Gastrocnemius medialis (tissue), 4 donors: ENCODE measurements around the gene RNF31. TPM values are rescaled to one million over a fixed set of nuclear protein-coding genes. Genes with fewer than 3 reads are reported as not detected.

Experiments used
- ATAC-seq, 2 donors: fragments of 150-250 bp; one replicate each; pipeline ENCODE4 v1.9.1; 2016
- DNase-seq, 2 donors: peaks; one replicate each; pipeline ENCODE4 v3.0.0-alpha.2; 2019
- H3K27ac ChIP-seq, 4 donors: fragments of 200-600 bp; sonication (generic); 1 replicate in 1 of 4; 2 replicates in 3 of 4; pipeline ENCODE4 v1.5.1; 2016 to 2018; ENCODE audit warnings: mild to moderate bottlenecking in 2 of 4, moderate library complexity in 1 of 4
- H3K27me3 ChIP-seq, 3 donors: fragments of 200-600 bp; sonication (generic) in 2 of 3; 1 replicate in 1 of 3; 2 replicates in 2 of 3; pipeline versions ENCODE4 v1.5.1 to v1.6.0; 2016 to 2019; ENCODE audit warnings: mild to moderate bottlenecking in 1 of 3, moderate library complexity in 1 of 3
- H3K36me3 ChIP-seq, 2 donors: fragments of 200-600 bp; sonication (generic) in 1 of 2; one replicate each; pipeline ENCODE4 v1.5.1; 2017 to 2018
- H3K4me1 ChIP-seq, 2 donors: fragments of 200-600 bp; sonication (generic) in 1 of 2; one replicate each; pipeline ENCODE4 v1.5.1; 2016 to 2017; ENCODE audit warnings: mild to moderate bottlenecking in 2 of 2
- H3K4me3 ChIP-seq, 4 donors: fragments of 200-600 bp; sonication (generic) in 3 of 4; 1 replicate in 1 of 4; 2 replicates in 3 of 4; pipeline ENCODE4 v1.5.1; 2016 to 2019; ENCODE audit warnings: mild to moderate bottlenecking in 2 of 4
- H3K9me3 ChIP-seq, 3 donors: fragments of 200-600 bp; sonication (generic) in 2 of 3; 1 replicate in 1 of 3; 2 replicates in 2 of 3; pipeline ENCODE4 v1.5.1; 2016 to 2019
- POLR2A ChIP-seq, 2 donors: fragments of 450-650 bp; IDR thresholded peaks; one replicate each; pipeline ENCODE4 v1.6.1; 2017; ENCODE audit warnings: antibody characterized with exemption in 2 of 2, mild to moderate bottlenecking in 2 of 2, moderate library complexity in 2 of 2
- in situ Hi-C, 4 donors: fragments of 200-750 bp; cut with MboI; loops; one replicate each; pipeline versions ENCODE4 v1.15.0 to v1.8.0; 2017; ENCODE audit warnings: low sequenced_read_pairs in 4 of 4
- intact Hi-C: fragments of 100-400 bp; cut with DNase I; formaldehyde crosslinking; loops from one replicate; pipeline ENCODE4 v1.15.1; 2023; ENCODE audit warnings: low total_unique reads
- total RNA-seq, 4 donors: library from RNA; depleted of rRNA; stranded (reverse); fragments of >200 nt; gene quantifications; one replicate each; pipeline versions ENCODE4 v1.1.0 to v1.2.3, GENCODE V29; 2016
- TF ChIP-seq, protein P1 (sequence below), 5 experiments: fragments of 450-650 bp in 3 of 5; fragments of 200-600 bp in 2 of 5; sonication (generic) in 2 of 5; IDR thresholded peaks in 4 of 5; conservative IDR thresholded peaks in 1 of 5; 1 replicate in 4 of 5; 2 replicates in 1 of 5; pipeline ENCODE4 v1.5.1; 2016 to 2019; ENCODE audit warnings: antibody characterized with exemption in 5 of 5, mild to moderate bottlenecking in 3 of 5, moderate library complexity in 3 of 5

RNF31 gene
- total RNA-seq, 4 donors from 2014 or later, result 63.3 to 140 (median 82.4) TPM

- no peak overlapping the region for H3K4me3 ChIP-seq
- in situ Hi-C loops, result no loop called here
- no peak for TF ChIP-seq POLR2A (IDR thresholded peaks at IDR 0.05)
- TF ChIP-seq, protein P1, sequence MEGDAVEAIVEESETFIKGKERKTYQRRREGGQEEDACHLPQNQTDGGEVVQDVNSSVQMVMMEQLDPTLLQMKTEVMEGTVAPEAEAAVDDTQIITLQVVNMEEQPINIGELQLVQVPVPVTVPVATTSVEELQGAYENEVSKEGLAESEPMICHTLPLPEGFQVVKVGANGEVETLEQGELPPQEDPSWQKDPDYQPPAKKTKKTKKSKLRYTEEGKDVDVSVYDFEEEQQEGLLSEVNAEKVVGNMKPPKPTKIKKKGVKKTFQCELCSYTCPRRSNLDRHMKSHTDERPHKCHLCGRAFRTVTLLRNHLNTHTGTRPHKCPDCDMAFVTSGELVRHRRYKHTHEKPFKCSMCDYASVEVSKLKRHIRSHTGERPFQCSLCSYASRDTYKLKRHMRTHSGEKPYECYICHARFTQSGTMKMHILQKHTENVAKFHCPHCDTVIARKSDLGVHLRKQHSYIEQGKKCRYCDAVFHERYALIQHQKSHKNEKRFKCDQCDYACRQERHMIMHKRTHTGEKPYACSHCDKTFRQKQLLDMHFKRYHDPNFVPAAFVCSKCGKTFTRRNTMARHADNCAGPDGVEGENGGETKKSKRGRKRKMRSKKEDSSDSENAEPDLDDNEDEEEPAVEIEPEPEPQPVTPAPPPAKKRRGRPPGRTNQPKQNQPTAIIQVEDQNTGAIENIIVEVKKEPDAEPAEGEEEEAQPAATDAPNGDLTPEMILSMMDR (IDR thresholded peaks at IDR 0.05 in 4 of 5, conservative IDR thresholded peaks at IDR 0.05 in 1 of 5), result no peak
- no peak for DNase-seq
- H3K27me3 ChIP-seq, result no peaks in the 10 kb centered on the region
- no peak overlapping the region for H3K27ac ChIP-seq
- intact Hi-C loops, result no loop called here
- H3K4me1 ChIP-seq, result peaks cover 9 to 13% of the 10 kb centered on the region in 2 donors
- no peaks in the 10 kb centered on the region for H3K9me3 ChIP-seq
- peaks cover 0 to 80% of the 10 kb centered on the region in 2 donors for H3K36me3 ChIP-seq
- ATAC-seq, result no peak
Measured at GRCh38 chr14:24181371-24182077, 34.2 kb downstream of the RNF31 start.

GRCh38 chr14:24182110-24182882 lies 35.0 kb downstream of the RNF31 start:
- no peak overlapping the region for H3K27ac ChIP-seq
- no peak overlapping the region for H3K4me3 ChIP-seq
- peaks cover 13 to 17% of the 10 kb centered on the region in 2 donors for H3K4me1 ChIP-seq
- no peak for DNase-seq
- no peaks in the 10 kb centered on the region for H3K9me3 ChIP-seq
- intact Hi-C loops, result no loop called here
- H3K27me3 ChIP-seq, result no peaks in the 10 kb centered on the region
- no peak for ATAC-seq
- in situ Hi-C loops, result no loop called here
- H3K36me3 ChIP-seq, result peaks cover 0 to 86% of the 10 kb centered on the region in 2 donors
- no peak for TF ChIP-seq POLR2A (IDR thresholded peaks at IDR 0.05)
- TF ChIP-seq, protein P1 (IDR thresholded peaks at IDR 0.05 in 4 of 5, conservative IDR thresholded peaks at IDR 0.05 in 1 of 5), result no peak

- TF ChIP-seq POLR2A (IDR thresholded peaks at IDR 0.05), result no peak
- TF ChIP-seq, protein P1 (IDR thresholded peaks at IDR 0.05 in 4 of 5, conservative IDR thresholded peaks at IDR 0.05 in 1 of 5), result no peak
- in situ Hi-C loops, result no loop called here
- H3K36me3 ChIP-seq, result peaks cover 0 to 83% of the 10 kb centered on the region in 2 donors
Measured at GRCh38 chr14:24183014-24183481, 35.8 kb downstream of the RNF31 start.

GRCh38 chr14:24184104-24184970 lies 37.0 kb downstream of the RNF31 start:
- no peak for DNase-seq
- TF ChIP-seq, protein P1 (IDR thresholded peaks at IDR 0.05 in 4 of 5, conservative IDR thresholded peaks at IDR 0.05 in 1 of 5), result no peak
- no peak for TF ChIP-seq POLR2A (IDR thresholded peaks at IDR 0.05)
- H3K4me3 ChIP-seq, result no peak overlapping the region
- intact Hi-C loops (no loop called here), in situ Hi-C loops (no loop called here)
- ATAC-seq, result no peak
- peaks cover 22 to 26% of the 10 kb centered on the region in 2 donors for H3K4me1 ChIP-seq
- no peaks in the 10 kb centered on the region for H3K9me3 ChIP-seq
- no peaks in the 10 kb centered on the region for H3K27me3 ChIP-seq
- H3K36me3 ChIP-seq, result peaks cover 0 to 77% of the 10 kb centered on the region in 2 donors
- no peak overlapping the region for H3K27ac ChIP-seq

More at GRCh38 chr14:24183014-24183481, 35.8 kb downstream of the RNF31 start:
- Histone ChIP-seq H3K9me3 (no peaks in the 10 kb centered on the region), H3K27ac (no peak overlapping the region), H3K27me3 (no peaks in the 10 kb centered on the region), H3K4me3 (no peak overlapping the region), H3K4me1 (peaks cover 20 to 24% of the 10 kb centered on the region in 2 donors)
- intact Hi-C loops, result no loop called here
- no peak for DNase-seq
- no peak for ATAC-seq
